Fibroblast of mammary gland (primary cell): ENCODE data around the gene ST6GAL1.

Source experiments
- DNase-seq: peaks from one replicate; pipeline ENCODE4 v3.0.0-alpha.2; 2010; ENCODE audit warnings: low read depth
- H3K4me3 ChIP-seq: 2 replicates; pipeline ENCODE4 v1.5.1; 2011; ENCODE audit warnings: low read depth, mild to moderate bottlenecking, low read length, moderate library complexity; ENCODE audit not compliant: control insufficient read depth
- TF ChIP-seq, protein P1 (sequence below): conservative IDR thresholded peaks from 2 replicates; pipeline ENCODE4 v1.5.1; 2011; ENCODE audit warnings: low read depth, low read length, inconsistent platforms; ENCODE audit not compliant: control insufficient read depth, insufficient read depth

ST6GAL1 gene

GRCh38 chr3:187122261-187122660 is 191.9 kb downstream of the ST6GAL1 start:
- no peak overlapping the region for H3K4me3 ChIP-seq
- TF ChIP-seq, protein P1, sequence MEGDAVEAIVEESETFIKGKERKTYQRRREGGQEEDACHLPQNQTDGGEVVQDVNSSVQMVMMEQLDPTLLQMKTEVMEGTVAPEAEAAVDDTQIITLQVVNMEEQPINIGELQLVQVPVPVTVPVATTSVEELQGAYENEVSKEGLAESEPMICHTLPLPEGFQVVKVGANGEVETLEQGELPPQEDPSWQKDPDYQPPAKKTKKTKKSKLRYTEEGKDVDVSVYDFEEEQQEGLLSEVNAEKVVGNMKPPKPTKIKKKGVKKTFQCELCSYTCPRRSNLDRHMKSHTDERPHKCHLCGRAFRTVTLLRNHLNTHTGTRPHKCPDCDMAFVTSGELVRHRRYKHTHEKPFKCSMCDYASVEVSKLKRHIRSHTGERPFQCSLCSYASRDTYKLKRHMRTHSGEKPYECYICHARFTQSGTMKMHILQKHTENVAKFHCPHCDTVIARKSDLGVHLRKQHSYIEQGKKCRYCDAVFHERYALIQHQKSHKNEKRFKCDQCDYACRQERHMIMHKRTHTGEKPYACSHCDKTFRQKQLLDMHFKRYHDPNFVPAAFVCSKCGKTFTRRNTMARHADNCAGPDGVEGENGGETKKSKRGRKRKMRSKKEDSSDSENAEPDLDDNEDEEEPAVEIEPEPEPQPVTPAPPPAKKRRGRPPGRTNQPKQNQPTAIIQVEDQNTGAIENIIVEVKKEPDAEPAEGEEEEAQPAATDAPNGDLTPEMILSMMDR, result no peak
- DNase-seq, result no peak

DNA sequence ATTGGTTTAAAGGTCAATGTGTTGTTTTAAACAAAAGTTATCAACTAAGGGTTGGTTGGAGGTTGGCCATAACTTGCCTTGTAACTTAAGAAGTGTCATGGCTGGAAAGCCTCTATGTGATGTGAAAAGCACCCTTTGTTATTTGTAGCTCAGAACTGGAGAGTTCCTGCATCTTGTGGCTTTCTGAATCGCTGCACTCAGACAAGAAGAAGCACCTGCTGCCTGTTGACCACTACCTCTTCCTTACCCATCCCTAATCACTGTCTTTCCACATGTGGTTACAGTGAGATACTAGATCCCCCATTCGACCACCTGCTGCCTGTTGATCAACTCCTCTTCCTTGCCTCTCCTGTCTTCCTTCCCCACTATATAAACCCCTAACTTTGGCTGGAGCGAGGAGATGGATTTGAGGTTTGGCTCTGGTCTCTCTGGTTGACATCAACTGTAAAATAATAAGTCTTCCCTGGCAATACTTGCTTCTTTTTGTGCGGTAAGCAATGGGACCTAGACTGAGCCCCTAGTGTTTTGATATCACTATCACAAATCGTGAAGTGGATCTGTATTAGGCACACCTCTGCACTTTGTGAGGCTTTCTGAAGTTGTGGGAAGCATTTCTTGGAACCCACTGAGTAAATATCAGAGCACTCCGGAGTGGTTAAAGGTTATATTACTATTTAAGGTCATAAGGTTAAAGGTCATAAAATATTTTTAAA is 195.1 kb downstream of the ST6GAL1 start:
- DNase-seq, result no peak
- no peak overlapping the region for H3K4me3 ChIP-seq
- TF ChIP-seq, protein P1, result no peak
